Epithelial cell of esophagus (primary cell): Measurements from ENCODE around the gene TMEM63A.

ENCODE experiments used
- DNase-seq: peaks from one replicate; pipeline ENCODE4 v3.0.0; 2010; ENCODE audit warnings: low read depth
- H3K4me3 ChIP-seq: 2 replicates; pipeline ENCODE4 v1.5.1; 2011; ENCODE audit warnings: mild to moderate bottlenecking, low read length, control low read depth
- CTCF ChIP-seq: IDR thresholded peaks from 2 replicates; pipeline ENCODE4 v1.5.1; 2011; ENCODE audit warnings: low read depth, mild to moderate bottlenecking, low read length, control low read depth, inconsistent platforms; ENCODE audit not compliant: insufficient read depth; ENCODE audit errors: missing control alignments

Gene TMEM63A

GRCh38 chr1:225908013-225908640 lies 25.9 kb upstream of the TMEM63A start:
- no peak for TF ChIP-seq CTCF
- no peak for DNase-seq
- no peak overlapping the region for H3K4me3 ChIP-seq

- TF ChIP-seq CTCF, result no peak
- no peak for DNase-seq
- H3K4me3 ChIP-seq, result no peak overlapping the region
Observed at GRCh38 chr1:225907341-225907740, 25.2 kb upstream of the TMEM63A start.

GRCh38 chr1:225906467-225906866 lies 24.3 kb upstream of the TMEM63A start:
- no peak for TF ChIP-seq CTCF
- no peak overlapping the region for H3K4me3 ChIP-seq
- DNase-seq, result no peak

GRCh38 chr1:225903623-225904022 lies 21.4 kb upstream of the TMEM63A start:
- H3K4me3 ChIP-seq, result no peak overlapping the region
- TF ChIP-seq CTCF, result no peak
- DNase-seq, result no peak

GRCh38 chr1:225899044-225899925 lies 17.1 kb upstream of the TMEM63A start:
- no peak for DNase-seq
- TF ChIP-seq CTCF, result no peak

GRCh38 chr1:225897595-225898514 lies 15.7 kb upstream of the TMEM63A start:
- no peak for TF ChIP-seq CTCF
- H3K4me3 ChIP-seq, result no peak overlapping the region
- no peak for DNase-seq

More at GRCh38 chr1:225899044-225899925, 17.1 kb upstream of the TMEM63A start:
- no peak overlapping the region for H3K4me3 ChIP-seq
